SJSA1 (cell line): Measurements from ENCODE around the gene GPRIN1. TPM values are rescaled to one million over a fixed set of nuclear protein-coding genes. Genes with fewer than 3 reads are reported as not detected.
"Not testable (repeated sequence)": the region's sequence is repeated elsewhere in the genome, so short reads cannot be mapped to it uniquely, and the experiment has no call there.

Experiments used
- DNase-seq, 2 experiments: peaks; one replicate each; pipeline ENCODE4 v3.0.0-alpha.2; 2015 to 2020; ENCODE audit warnings: low spot score in 2 of 2, low read depth in 1 of 2
- H3K27ac ChIP-seq: fragments of 250-450 bp; sonication (Bioruptor Pico); 2 replicates; pipeline ENCODE4 v1.5.1; 2020; ENCODE audit warnings: mild to moderate bottlenecking, moderate library complexity
- H3K27me3 ChIP-seq: fragments of 250-450 bp; sonication (Bioruptor Pico); replicated peaks from 2 replicates; pipeline ENCODE4 v1.5.1; 2020; ENCODE audit warnings: mild to moderate bottlenecking, moderate library complexity
- H3K36me3 ChIP-seq: fragments of 250-450 bp; sonication (Bioruptor Pico); 2 replicates; pipeline ENCODE4 v1.5.1; 2020; ENCODE audit warnings: mild to moderate bottlenecking
- H3K4me1 ChIP-seq: fragments of 250-450 bp; sonication (Bioruptor Pico); replicated peaks from 2 replicates; pipeline ENCODE4 v1.6.1; 2021; ENCODE audit warnings: mild to moderate bottlenecking
- H3K4me3 ChIP-seq: fragments of 250-450 bp; sonication (Bioruptor Pico); 2 replicates; pipeline ENCODE4 v1.5.1; 2020; ENCODE audit warnings: mild to moderate bottlenecking
- H3K9me3 ChIP-seq: fragments of 250-450 bp; sonication (Bioruptor Pico); replicated peaks from 2 replicates; pipeline ENCODE4 v1.5.1; 2020; ENCODE audit warnings: mild to moderate bottlenecking
- total RNA-seq: library from RNA; depleted of rRNA; stranded (reverse); fragments of >200 nt; shearing (Covaris generic); gene quantifications from 2 replicates; pipeline ENCODE4 v1.2.3, GENCODE V29; 2014

The GPRIN1 gene
- total RNA-seq, 1 experiment from 2014 or later, result 15.6 TPM

- Histone ChIP-seq H3K27ac (no peak overlapping the region), H3K4me3 (no peak overlapping the region), H3K27me3 (no peaks in the 10 kb centered on the region), H3K4me1 (no peaks in the 10 kb centered on the region), H3K36me3 (peaks cover 6% of the 10 kb centered on the region), H3K9me3 (peaks cover 11% of the 10 kb centered on the region)
- DNase-seq, result no peak
Measured at GRCh38 chr5:176592573-176592972, 17.4 kb downstream of the GPRIN1 start.

GRCh38 chr5:176591667-176592066 lies 18.3 kb downstream of the GPRIN1 start:
- not testable (repeated sequence) for H3K27me3 ChIP-seq, H3K4me1 ChIP-seq, H3K4me3 ChIP-seq, DNase-seq, H3K36me3 ChIP-seq, H3K27ac ChIP-seq
- H3K9me3 ChIP-seq, result peaks cover 13% of the 10 kb centered on the region

GRCh38 chr5:176590035-176590717 lies 19.8 kb downstream of the GPRIN1 start:
- Histone ChIP-seq H3K27me3 (no peaks in the 10 kb centered on the region; the same call in 1 of the 2 replicates), H3K4me3 (no peak overlapping the region), H3K4me1 (no peaks in the 10 kb centered on the region), H3K27ac (no peak overlapping the region), H3K9me3 (peaks cover 17% of the 10 kb centered on the region), H3K36me3 (peaks cover 6% of the 10 kb centered on the region; the same call in 1 of the 2 replicates)
- no peak for DNase-seq

GRCh38 chr5:176589039-176589769 lies 20.8 kb downstream of the GPRIN1 start:
- peaks cover 6% of the 10 kb centered on the region; the same call in 1 of the 2 replicates for H3K36me3 ChIP-seq
- H3K9me3 ChIP-seq, result peaks cover 27% of the 10 kb centered on the region
- no peak overlapping the region for H3K27ac ChIP-seq
- no peak for DNase-seq
- no peaks in the 10 kb centered on the region for H3K4me1 ChIP-seq
- H3K27me3 ChIP-seq, result no peaks in the 10 kb centered on the region; the same call in 1 of the 2 replicates
- H3K4me3 ChIP-seq, result no peak overlapping the region

GRCh38 chr5:176588297-176588696 lies 21.7 kb downstream of the GPRIN1 start:
- peaks cover 6% of the 10 kb centered on the region; the same call in 1 of the 2 replicates for H3K36me3 ChIP-seq
- no peak overlapping the region for H3K4me3 ChIP-seq
- DNase-seq, result no peak
- no peaks in the 10 kb centered on the region for H3K4me1 ChIP-seq
- H3K27me3 ChIP-seq, result no peaks in the 10 kb centered on the region; the same call in 1 of the 2 replicates
- H3K27ac ChIP-seq, result no peak overlapping the region
- peaks cover 28% of the 10 kb centered on the region for H3K9me3 ChIP-seq

- no peaks in the 10 kb centered on the region; the same call in 1 of the 2 replicates for H3K27me3 ChIP-seq
- no peak overlapping the region for H3K4me3 ChIP-seq
- no peaks in the 10 kb centered on the region for H3K4me1 ChIP-seq
- H3K27ac ChIP-seq, result no peak overlapping the region
- H3K9me3 ChIP-seq, result peaks cover 28% of the 10 kb centered on the region
- H3K36me3 ChIP-seq, result peaks cover 6% of the 10 kb centered on the region; the same call in 1 of the 2 replicates
- no peak for DNase-seq
Measured at GRCh38 chr5:176587398-176587797, 22.6 kb downstream of the GPRIN1 start.

- Histone ChIP-seq H3K9me3 (peaks cover 16% of the 10 kb centered on the region), H3K27ac (no peak overlapping the region), H3K36me3 (no peaks in the 10 kb centered on the region), H3K4me1 (no peaks in the 10 kb centered on the region), H3K27me3 (no peaks in the 10 kb centered on the region; the same call in none of the 2 replicates), H3K4me3 (no peak overlapping the region)
- no peak for DNase-seq
Measured at GRCh38 chr5:176583076-176583475, 26.9 kb downstream of the GPRIN1 start.

GRCh38 chr5:176581361-176581760 lies 28.6 kb downstream of the GPRIN1 start:
- Histone ChIP-seq H3K4me1 (no peaks in the 10 kb centered on the region), H3K4me3 (no peak overlapping the region), H3K36me3 (no peaks in the 10 kb centered on the region), H3K27ac (no peak overlapping the region), H3K27me3 (no peaks in the 10 kb centered on the region; the same call in none of the 2 replicates), H3K9me3 (peaks cover 14% of the 10 kb centered on the region)
- DNase-seq, result no peak

- H3K9me3 ChIP-seq, result peaks cover 2% of the 10 kb centered on the region
- H3K27ac ChIP-seq, result no peak overlapping the region
- no peaks in the 10 kb centered on the region for H3K4me1 ChIP-seq
- DNase-seq, result no peak
- H3K4me3 ChIP-seq, result no peak overlapping the region
- H3K36me3 ChIP-seq, result no peaks in the 10 kb centered on the region
- no peaks in the 10 kb centered on the region; the same call in 1 of the 2 replicates for H3K27me3 ChIP-seq
Measured at GRCh38 chr5:176579323-176579722, 30.6 kb downstream of the GPRIN1 start.

- Histone ChIP-seq H3K4me1 (0 out of 2 replicates have a peak, but pooled peaks cover 3% of the 10 kb centered on the region), H3K4me3 (no peak overlapping the region), H3K27me3 (no peaks in the 10 kb centered on the region; the same call in 1 of the 2 replicates), H3K36me3 (no peaks in the 10 kb centered on the region), H3K9me3 (no peaks in the 10 kb centered on the region), H3K27ac (no peak overlapping the region)
- DNase-seq, result no peak
Measured at GRCh38 chr5:176578391-176578808, 31.6 kb downstream of the GPRIN1 start.

- Histone ChIP-seq H3K9me3 (no peaks in the 10 kb centered on the region), H3K4me1 (0 out of 2 replicates have a peak, but pooled peaks cover 3% of the 10 kb centered on the region), H3K4me3 (no peak overlapping the region), H3K36me3 (no peaks in the 10 kb centered on the region), H3K27ac (no peak overlapping the region), H3K27me3 (no peaks in the 10 kb centered on the region; the same call in 1 of the 2 replicates)
- no peak for DNase-seq
Measured at GRCh38 chr5:176577312-176578176, 32.4 kb downstream of the GPRIN1 start.

GRCh38 chr5:176575488-176576422 lies 34.2 kb downstream of the GPRIN1 start:
- no peaks in the 10 kb centered on the region for H3K36me3 ChIP-seq
- no peaks in the 10 kb centered on the region for H3K9me3 ChIP-seq
- H3K27ac ChIP-seq, result no peak overlapping the region
- H3K27me3 ChIP-seq, result peaks cover 4% of the 10 kb centered on the region; the same call in 1 of the 2 replicates
- no peak overlapping the region for H3K4me3 ChIP-seq
- DNase-seq, result no peak
- 0 out of 2 replicates have a peak, but pooled peaks cover 3% of the 10 kb centered on the region for H3K4me1 ChIP-seq
